GM12878 (cell line): ENCODE data around the gene SARM1. TPM values are rescaled to one million over a fixed set of nuclear protein-coding genes. Genes with fewer than 3 reads are reported as not detected.
A peak's percentile ranks its signal among the peaks of the same experiment; 100 is the strongest.

Experiments used
- BACH1 ChIP-seq: fragments of 450-650 bp; IDR thresholded peaks from 2 replicates; pipeline ENCODE4 v1.6.1; 2017; ENCODE audit warnings: mild to moderate bottlenecking, borderline replicate concordance
- BCL3 ChIP-seq: IDR thresholded peaks from 2 replicates; pipeline ENCODE4 v1.6.1; 2011; ENCODE audit warnings: borderline replicate concordance, low read depth, mild to moderate bottlenecking, moderate library complexity, low read length; ENCODE audit not compliant: insufficient read depth, poor library complexity, severe bottlenecking
- ELK1 ChIP-seq: IDR thresholded peaks from 2 replicates; pipeline ENCODE4 v1.6.1; 2012; ENCODE audit warnings: low read depth, low read length, improper control_type of control experiment
- HDAC6 ChIP-seq: fragments of 200-600 bp; sonication (generic); IDR thresholded peaks from one replicate; pipeline ENCODE4 v1.8.0; 2017; ENCODE audit warnings: antibody characterized with exemption; ENCODE audit not compliant: unreplicated experiment
- NRF1 ChIP-seq: conservative IDR thresholded peaks from 2 replicates; pipeline ENCODE4 v1.6.1; 2011; ENCODE audit warnings: mild to moderate bottlenecking, low read depth, low read length, improper control_type of control experiment
- SMAD1 ChIP-seq: fragments of 450-650 bp; IDR thresholded peaks from 2 replicates; pipeline ENCODE4 v1.6.1; 2018; ENCODE audit warnings: mild to moderate bottlenecking, low read depth; ENCODE audit not compliant: partially characterized antibody
- STAT3 ChIP-seq: IDR thresholded peaks from 2 replicates; pipeline ENCODE4 v1.6.1; 2011; ENCODE audit warnings: low read depth, low read length, improper control_type of control experiment
- USF1 ChIP-seq: IDR thresholded peaks from 2 replicates; pipeline ENCODE4 v1.6.1; 2011; ENCODE audit warnings: borderline replicate concordance, low read depth, mild to moderate bottlenecking, moderate library complexity, mixed read lengths, low read length; ENCODE audit not compliant: insufficient read depth; ENCODE audit errors: extremely low read length
- USF2 ChIP-seq: IDR thresholded peaks from 2 replicates; pipeline ENCODE4 v1.6.1; 2011; ENCODE audit warnings: low read depth, low read length, improper control_type of control experiment, borderline replicate concordance
- ZBTB4 ChIP-seq: fragments of 450-650 bp; formaldehyde crosslinking; IDR thresholded peaks from 2 replicates; pipeline ENCODE4 v1.4.0; 2022; ENCODE audit warnings: mild to moderate bottlenecking, moderate library complexity
- ZNF24 ChIP-seq: fragments of 450-650 bp; IDR thresholded peaks from 2 replicates; pipeline ENCODE4 v1.6.1; 2017; ENCODE audit warnings: antibody characterized with exemption, mild to moderate bottlenecking
- polyA plus RNA-seq, 11 experiments: library from polyadenylated mRNA; depleted of rRNA in 4 of 11; unstranded in 6 of 11; stranded (reverse) in 5 of 11; fragments of >200 nt; fragmentation: Nextera tagmentation in 4 of 11; fragmentation: Illumina TruSeq in 1 of 11; extraction: Ambion mirVana in 4 of 11; extraction: Trizol in 1 of 11; gene quantifications; 1 replicate in 1 of 11; 2 replicates in 10 of 11; pipeline versions ENCODE4 v1.2.1 to v1.2.3, GENCODE V29; 2011 to 2016; ENCODE audit warnings: inconsistent platforms in 2 of 11, missing spikeins in 2 of 11, low read depth in 1 of 11
- total RNA-seq, 4 experiments: library from RNA; depleted of rRNA in 3 of 4; stranded (reverse); fragments of >200 nt in 3 of 4; fragmentation: Illumina TruSeq in 1 of 4; extraction: Trizol in 1 of 4; gene quantifications; 2 replicates each; pipeline versions ENCODE4 v1.2.1 to v1.2.3, GENCODE V29; 2013 to 2021

The SARM1 gene
- total and polyA plus RNA-seq, 10 of the 15 experiments (the other 5 are each of a cell fraction or from before 2014, with no cell fraction given) = 0.56 to 25.3 (median 11.9) TPM

GRCh38 chr17:28372203-28372944 is 880 bp downstream of the SARM1 start (continued):
- TF ChIP-seq BCL3 = no peak
- no peak for TF ChIP-seq NRF1
- no peak for TF ChIP-seq STAT3
- TF ChIP-seq USF1 = no peak
- TF ChIP-seq SMAD1 = no peak
- no peak for TF ChIP-seq ZNF24
- TF ChIP-seq ELK1 = no peak
- no peak for TF ChIP-seq ZBTB4 (CRISPR knock-in tag)
- no peak; the same call in 1 of the 2 replicates for TF ChIP-seq BACH1
- TF ChIP-seq HDAC6 = peak; percentile 82
- no peak for TF ChIP-seq USF2
